Measurements from ENCODE around the gene NFYC.

- no peak for TF ChIP-seq FOXP2 (optimal IDR thresholded peaks at IDR 0.05; ENCODE audit: borderline replicate concordance, extremely low read depth, extremely low read length, insufficient read depth)
- no peak for TF ChIP-seq POLR2AphosphoS5 (IDR thresholded peaks at IDR 0.05; ENCODE audit: low read depth, low read length)
- no peak for TF ChIP-seq SIN3A (IDR thresholded peaks at IDR 0.05; ENCODE audit: borderline replicate concordance, insufficient read depth, low read length)
These were observed 93.9 kb downstream of the NFYC start for GRCh38 chr1:40785446-40785845.

Measured in PFSK-1 (cell line).